GM20431 (cell line): ENCODE data around the gene SPECC1L.

Experiments
- in situ Hi-C: fragments of 300-500 bp; cut with MseI, MboI; formaldehyde crosslinking; loops from one replicate; pipeline ENCODE4 v1.15.0; 2020; ENCODE audit warnings: low sequenced_read_pairs; ENCODE audit not compliant: unreplicated experiment

Gene SPECC1L

DNA sequence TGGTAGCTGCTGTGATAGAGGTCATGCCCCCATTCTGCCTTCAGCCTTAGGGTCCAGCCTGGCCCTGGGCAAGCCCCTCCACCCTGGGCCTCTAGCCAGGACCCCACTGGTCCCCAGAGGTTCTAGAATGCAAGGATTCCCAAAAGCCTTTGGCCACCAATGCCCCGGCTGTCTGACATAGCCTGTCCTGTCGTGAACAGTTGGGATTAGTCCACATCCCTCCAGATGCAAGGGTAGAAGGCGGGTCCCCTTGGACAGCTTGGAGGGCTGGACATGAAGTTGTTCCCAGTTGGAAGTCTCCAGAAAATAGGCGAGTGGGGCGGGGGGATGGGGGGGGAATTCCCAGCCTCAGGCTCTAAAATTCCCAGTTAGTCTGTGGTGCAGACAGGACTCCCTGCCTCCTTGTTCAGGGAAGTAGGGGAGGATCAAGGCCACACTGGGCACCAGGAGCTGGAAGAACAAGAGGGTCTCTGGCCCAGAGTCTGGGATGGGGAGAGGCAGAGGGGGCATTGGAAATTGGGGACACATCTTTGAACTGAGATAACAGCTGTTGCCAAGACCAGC, 151.6 kb downstream of the SPECC1L start:
- in situ Hi-C loops = loop anchor here (10.0 kb wide), 1 partner anchor 103 kb away; no protein-coding TSS in a partner anchor

GRCh38 chr22:24423519-24424000, 152.9 kb downstream of the SPECC1L start:
- in situ Hi-C loops = loop anchor here (10.0 kb wide), 1 partner anchor 101 kb away; no protein-coding TSS in a partner anchor

GRCh38 chr22:24424001-24424900, 153.6 kb downstream of the SPECC1L start:
- in situ Hi-C loops = loop anchor here (10.0 kb wide), 1 partner anchor 101 kb away; no protein-coding TSS in a partner anchor

GRCh38 chr22:24424901-24425775, 154.5 kb downstream of the SPECC1L start:
- in situ Hi-C loops = loop anchor here (10.0 kb wide), 1 partner anchor 100 kb away; no protein-coding TSS in a partner anchor

GRCh38 chr22:24426436-24426835, 155.8 kb downstream of the SPECC1L start:
- in situ Hi-C loops = loop anchor here (10.0 kb wide), 1 partner anchor 98 kb away; no protein-coding TSS in a partner anchor

GRCh38 chr22:24426851-24427499, 156.3 kb downstream of the SPECC1L start:
- in situ Hi-C loops = loop anchor here (10.0 kb wide), 1 partner anchor 98 kb away; no protein-coding TSS in a partner anchor

DNA sequence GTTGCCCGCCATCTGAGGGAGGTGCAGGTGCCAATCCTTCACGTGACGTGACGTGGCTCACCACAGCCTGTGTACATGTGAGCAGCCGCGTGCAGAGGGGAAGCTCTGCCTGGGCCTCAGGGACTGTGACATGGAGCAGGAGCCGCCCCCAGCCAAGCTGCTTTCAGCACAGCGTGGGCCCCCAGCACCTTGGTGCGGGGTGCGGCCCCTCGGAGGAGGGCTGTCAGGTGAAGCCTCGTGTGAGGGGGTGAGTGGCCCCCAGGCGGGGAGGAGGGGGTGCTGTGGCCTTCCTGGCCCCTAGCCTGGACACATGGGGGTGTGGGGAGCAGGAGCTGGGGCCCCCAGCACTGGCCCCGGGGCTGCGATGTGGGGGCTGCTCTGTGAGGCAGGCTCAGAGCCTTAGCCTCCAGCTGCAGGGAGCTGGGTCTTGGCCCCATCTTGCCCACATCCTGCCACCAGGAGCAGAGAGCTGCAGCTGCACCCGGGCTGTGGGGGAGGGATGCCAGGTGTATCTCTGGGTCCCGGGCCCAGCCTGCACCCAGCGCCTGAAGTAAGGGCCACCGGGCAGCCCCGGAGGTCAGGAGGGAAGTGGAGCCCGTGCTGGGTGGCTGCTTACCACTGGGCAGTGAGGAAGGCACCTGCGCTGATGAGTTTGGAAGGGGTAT, 157.0 kb downstream of the SPECC1L start, which contains the start of gene ADORA2A:
Gene ADORA2A (plus strand): TSS at position 100 of the 665 bp plus-strand sequence. CDS start 5,806 bp downstream, outside the sequence.
- in situ Hi-C loops = loop anchor here (10.0 kb wide), 1 partner anchor 97 kb away; no protein-coding TSS in a partner anchor

- in situ Hi-C loops = loop anchor here (10.0 kb wide), 1 partner anchor 96 kb away; no protein-coding TSS in a partner anchor
These were observed 158.2 kb downstream of the SPECC1L start for GRCh38 chr22:24428751-24429410.

DNA sequence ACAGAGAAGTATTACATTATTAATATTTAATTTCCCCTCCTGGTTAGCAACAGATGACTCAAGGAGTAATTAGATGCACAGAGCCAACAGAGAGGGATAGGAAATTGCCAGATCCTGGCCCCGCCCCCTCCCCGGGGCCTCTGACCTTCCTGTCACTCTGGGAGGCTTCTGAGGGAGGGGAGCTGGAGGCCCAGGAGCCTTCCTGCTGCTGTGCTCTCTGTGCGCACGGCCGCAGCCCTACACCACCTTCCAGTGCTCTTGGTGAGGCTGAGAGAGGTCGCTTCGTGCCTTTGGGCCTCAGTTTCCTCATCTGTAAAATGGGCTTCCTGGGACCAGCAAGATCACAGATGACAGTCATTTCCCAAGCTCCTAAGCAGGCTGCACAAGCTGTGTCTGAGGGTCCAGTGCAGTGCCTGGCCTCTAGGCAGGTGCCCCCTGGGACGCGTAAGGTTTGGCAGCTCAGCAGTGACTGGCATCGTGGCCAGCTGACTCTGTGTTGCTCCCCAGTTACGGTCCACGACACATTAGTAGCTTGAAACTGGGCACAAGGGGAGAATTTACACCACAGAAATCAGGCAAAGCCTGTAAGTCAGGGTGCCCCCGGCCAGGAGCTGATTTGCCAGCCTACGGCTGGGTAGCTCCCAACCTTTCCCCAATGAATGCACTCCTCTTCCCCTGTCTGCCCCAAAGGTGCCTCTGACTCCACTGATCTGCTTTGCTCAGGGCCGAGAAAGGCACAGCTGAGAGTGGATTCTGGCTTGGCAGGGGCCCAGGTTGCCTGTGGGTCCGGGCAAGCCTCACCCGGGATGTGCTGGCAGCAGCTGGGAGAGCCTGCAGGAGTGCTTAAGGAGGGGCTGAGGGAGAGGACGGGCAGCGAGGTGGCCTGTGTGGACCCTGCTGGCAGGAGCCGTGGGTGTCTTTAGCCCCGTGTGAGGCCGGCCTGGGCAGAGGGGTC, 159.1 kb downstream of the SPECC1L start:
- in situ Hi-C loops = loop anchor here (10.0 kb wide), 1 partner anchor 95 kb away; no protein-coding TSS in a partner anchor

DNA sequence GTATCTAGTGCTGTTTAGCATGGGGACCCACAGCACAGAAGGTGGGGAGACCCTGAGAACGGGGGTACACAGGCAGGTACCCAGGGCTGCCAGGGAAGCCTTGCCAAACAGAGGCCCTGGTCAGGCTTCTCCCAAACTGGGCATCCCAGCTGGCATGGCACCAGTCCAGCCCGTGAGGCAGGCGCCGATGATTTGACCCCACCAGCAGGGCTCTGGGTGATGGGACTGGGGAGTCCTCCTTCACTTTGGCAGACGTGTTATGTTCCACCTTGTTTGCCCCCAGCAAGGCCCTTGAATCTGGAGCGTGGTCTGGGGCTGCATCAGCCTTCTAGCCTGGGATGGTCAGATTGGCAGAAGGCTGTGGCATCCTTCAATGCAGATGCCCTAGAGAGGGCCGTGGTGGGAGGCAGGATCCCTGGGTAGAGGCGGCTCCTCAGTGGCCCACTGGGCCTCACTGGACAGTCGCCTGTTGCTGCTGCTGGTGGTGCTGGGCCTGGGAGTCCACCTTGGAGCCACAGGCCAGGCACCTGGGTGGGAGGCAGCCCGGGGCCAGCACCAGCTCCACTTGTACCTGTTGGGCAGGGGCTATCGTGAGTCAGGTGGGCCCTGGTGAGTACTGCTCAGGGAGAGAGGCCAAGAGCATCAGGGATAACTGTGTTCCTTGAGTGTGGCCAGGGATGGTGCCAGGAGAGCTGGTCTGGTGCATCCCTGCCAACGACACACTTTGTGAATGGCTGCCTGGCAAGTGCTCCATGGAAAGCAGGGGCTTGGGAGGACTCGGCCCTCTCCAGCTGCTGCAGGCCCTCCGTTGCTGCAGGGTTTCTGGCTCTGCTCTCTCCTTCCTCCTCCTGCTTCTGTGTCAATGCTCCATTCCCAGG, 160.0 kb downstream of the SPECC1L start:
- in situ Hi-C loops = no loop called here

DNA sequence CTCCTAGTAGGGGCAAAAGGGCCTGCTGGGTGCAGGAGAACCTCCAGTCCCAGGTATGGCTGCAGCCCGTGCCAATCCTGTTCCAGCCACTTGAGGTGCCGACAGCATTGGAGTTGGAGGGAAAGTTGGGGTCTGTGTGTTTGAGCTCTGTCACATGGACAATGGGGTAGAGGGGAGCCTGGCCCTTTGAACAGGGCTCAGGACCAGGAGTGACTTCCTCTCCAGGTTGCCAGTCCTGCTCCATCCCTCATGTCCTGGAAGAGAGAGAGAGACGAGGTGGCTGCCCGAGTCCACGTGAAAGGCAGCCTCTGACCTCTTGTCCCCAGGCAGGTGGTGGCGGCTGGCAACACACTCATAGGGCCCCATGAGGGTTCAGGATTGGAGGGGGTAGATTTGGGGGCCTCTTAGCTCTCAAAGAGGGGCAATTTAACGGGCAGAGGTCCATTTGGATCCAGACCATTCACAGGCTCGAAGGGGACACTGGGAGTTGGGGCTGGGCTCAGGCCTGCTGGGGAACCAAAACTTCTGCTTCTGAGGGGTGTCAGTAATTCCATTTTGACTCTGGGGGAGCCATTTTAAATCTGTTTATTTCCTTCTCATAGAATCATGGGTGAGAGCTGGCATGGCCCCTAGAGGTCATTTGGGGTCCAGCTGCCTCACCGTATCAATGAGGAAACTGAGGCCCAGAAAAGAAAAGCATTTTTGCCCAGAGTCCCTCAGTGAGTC, 160.8 kb downstream of the SPECC1L start:
- in situ Hi-C loops = no loop called here

GRCh38 chr22:24432059-24432853, 161.6 kb downstream of the SPECC1L start:
- in situ Hi-C loops = no loop called here

DNA sequence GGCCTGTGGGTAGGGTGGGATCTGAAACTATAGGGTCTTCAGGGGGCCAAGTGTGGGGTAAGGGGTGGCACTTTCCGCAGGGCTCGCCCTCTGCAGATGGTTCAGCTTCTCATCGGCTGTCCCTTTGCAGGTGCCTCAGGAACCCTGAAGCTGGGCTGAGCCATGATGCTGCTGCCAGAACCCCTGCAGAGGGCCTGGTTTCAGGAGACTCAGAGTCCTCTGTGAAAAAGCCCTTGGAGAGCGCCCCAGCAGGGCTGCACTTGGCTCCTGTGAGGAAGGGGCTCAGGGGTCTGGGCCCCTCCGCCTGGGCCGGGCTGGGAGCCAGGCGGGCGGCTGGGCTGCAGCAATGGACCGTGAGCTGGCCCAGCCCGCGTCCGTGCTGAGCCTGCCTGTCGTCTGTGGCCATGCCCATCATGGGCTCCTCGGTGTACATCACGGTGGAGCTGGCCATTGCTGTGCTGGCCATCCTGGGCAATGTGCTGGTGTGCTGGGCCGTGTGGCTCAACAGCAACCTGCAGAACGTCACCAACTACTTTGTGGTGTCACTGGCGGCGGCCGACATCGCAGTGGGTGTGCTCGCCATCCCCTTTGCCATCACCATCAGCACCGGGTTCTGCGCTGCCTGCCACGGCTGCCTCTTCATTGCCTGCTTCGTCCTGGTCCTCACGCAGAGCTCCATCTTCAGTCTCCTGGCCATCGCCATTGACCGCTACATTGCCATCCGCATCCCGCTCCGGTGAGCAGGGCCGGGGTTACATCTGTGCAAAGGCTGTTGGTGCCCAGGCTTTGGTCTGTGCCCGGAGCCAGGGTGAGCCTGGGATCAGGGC, 162.6 kb downstream of the SPECC1L start:
- in situ Hi-C loops = no loop called here
